Liver (tissue), 9 donors: ENCODE measurements around the gene VPS26B. TPM values are rescaled to one million over a fixed set of nuclear protein-coding genes. Genes with fewer than 3 reads are reported as not detected.

Experiments used
- DNase-seq: peaks from one replicate; pipeline ENCODE4 v3.0.0-alpha.2; 2017; ENCODE audit warnings: low spot score
- H3K27ac ChIP-seq, 2 donors: one replicate each; pipeline ENCODE4 v1.7.0; 2013; ENCODE audit warnings: inconsistent platforms in 2 of 2, low read length in 2 of 2, control low read depth in 1 of 2, low read depth in 1 of 2, mild to moderate bottlenecking in 1 of 2
- H3K27me3 ChIP-seq, 4 donors: one replicate each; pipeline versions ENCODE4 v1.6.1 to v1.7.0; 2013; ENCODE audit warnings: low read length in 3 of 4, inconsistent platforms in 1 of 4, mild to moderate bottlenecking in 1 of 4, moderate library complexity in 1 of 4; ENCODE audit not compliant: control insufficient read depth in 4 of 4, insufficient read depth in 4 of 4
- H3K36me3 ChIP-seq, 4 donors: one replicate each; pipeline versions ENCODE4 v1.6.1 to v1.7.0; 2013; ENCODE audit warnings: low read length in 3 of 4, mild to moderate bottlenecking in 3 of 4, low read depth in 1 of 4, moderate library complexity in 1 of 4; ENCODE audit not compliant: control insufficient read depth in 4 of 4, insufficient read depth in 3 of 4
- H3K4me1 ChIP-seq, 4 donors: one replicate each; pipeline versions ENCODE4 v1.6.1 to v1.7.0; 2013; ENCODE audit warnings: low read length in 3 of 4, mild to moderate bottlenecking in 3 of 4, moderate library complexity in 1 of 4; ENCODE audit not compliant: control insufficient read depth in 4 of 4, insufficient read depth in 4 of 4
- H3K4me3 ChIP-seq, 3 donors: one replicate each; pipeline versions ENCODE4 v1.6.1 to v1.7.0; 2013; ENCODE audit warnings: low read length in 3 of 3, control low read depth in 1 of 3, low read depth in 1 of 3, mild to moderate bottlenecking in 1 of 3
- H3K9ac ChIP-seq, 2 donors: one replicate each; pipeline ENCODE4 v1.7.0; 2013; ENCODE audit warnings: low read length in 2 of 2, mild to moderate bottlenecking in 2 of 2, moderate library complexity in 2 of 2, control low read depth in 1 of 2, low read depth in 1 of 2
- H3K9me3 ChIP-seq, 4 donors: one replicate each; pipeline versions ENCODE4 v1.6.1 to v1.7.0; 2013; ENCODE audit warnings: low read length in 3 of 4; ENCODE audit not compliant: control insufficient read depth in 4 of 4
- ATF3 ChIP-seq: IDR thresholded peaks from 2 replicates; pipeline ENCODE4 v1.6.1; 2016; ENCODE audit warnings: antibody characterized with exemption
- CTCF ChIP-seq: fragments of 150-350 bp; IDR thresholded peaks from 2 replicates; pipeline ENCODE4 v1.5.1; 2017; ENCODE audit warnings: improper control_type of control experiment, low read depth, low read length; ENCODE audit not compliant: missing input control
- EGR1 ChIP-seq, 2 donors: IDR thresholded peaks; 2 replicates each; pipeline ENCODE4 v1.6.1; 2016 to 2018; ENCODE audit warnings: antibody characterized with exemption in 2 of 2, low read depth in 2 of 2
- FOXA1 ChIP-seq: IDR thresholded peaks from 2 replicates; pipeline ENCODE4 v1.6.1; 2016; ENCODE audit warnings: antibody characterized with exemption
- FOXA2 ChIP-seq: IDR thresholded peaks from 2 replicates; pipeline ENCODE4 v1.6.1; 2016; ENCODE audit warnings: antibody characterized with exemption
- GABPA ChIP-seq, 2 donors: IDR thresholded peaks in 1 of 2; conservative IDR thresholded peaks in 1 of 2; 2 replicates each; pipeline ENCODE4 v1.6.1; 2016; ENCODE audit warnings: antibody characterized with exemption in 2 of 2, mild to moderate bottlenecking in 1 of 2, moderate library complexity in 1 of 2
- HNF4A ChIP-seq, 2 donors: conservative IDR thresholded peaks; 2 replicates each; pipeline ENCODE4 v1.6.1; 2016; ENCODE audit warnings: antibody characterized with exemption in 2 of 2, mild to moderate bottlenecking in 2 of 2
- HNF4G ChIP-seq: IDR thresholded peaks from 2 replicates; pipeline ENCODE4 v1.6.1; 2016; ENCODE audit warnings: antibody characterized with exemption
- JUND ChIP-seq, 2 donors: IDR thresholded peaks; 2 replicates each; pipeline ENCODE4 v1.6.1; 2016; ENCODE audit warnings: antibody characterized with exemption in 2 of 2
- MAX ChIP-seq: IDR thresholded peaks from 2 replicates; pipeline ENCODE4 v1.6.1; 2016; ENCODE audit warnings: antibody characterized with exemption
- NR2F2 ChIP-seq: IDR thresholded peaks from 2 replicates; pipeline ENCODE4 v1.6.1; 2016; ENCODE audit warnings: antibody characterized with exemption
- RAD21 ChIP-seq, 2 donors: IDR thresholded peaks; 2 replicates each; pipeline ENCODE4 v1.6.1; 2016; ENCODE audit warnings: antibody characterized with exemption in 2 of 2, mild to moderate bottlenecking in 2 of 2
- REST ChIP-seq: IDR thresholded peaks from 2 replicates; pipeline ENCODE4 v1.6.1; 2016; ENCODE audit warnings: antibody characterized with exemption, mild to moderate bottlenecking
- RXRA ChIP-seq, 2 donors: IDR thresholded peaks; 2 replicates each; pipeline ENCODE4 v1.6.1; 2017 to 2018; ENCODE audit warnings: antibody characterized with exemption in 2 of 2, mild to moderate bottlenecking in 1 of 2
- SP1 ChIP-seq: IDR thresholded peaks from 2 replicates; pipeline ENCODE4 v1.6.1; 2018; ENCODE audit warnings: antibody characterized with exemption, mild to moderate bottlenecking
- TAF1 ChIP-seq: conservative IDR thresholded peaks from 2 replicates; pipeline ENCODE4 v1.6.1; 2016; ENCODE audit warnings: antibody characterized with exemption, mild to moderate bottlenecking
- YY1 ChIP-seq: IDR thresholded peaks from 2 replicates; pipeline ENCODE4 v1.6.1; 2016; ENCODE audit warnings: antibody characterized with exemption, mild to moderate bottlenecking
- ZBTB33 ChIP-seq: IDR thresholded peaks from 2 replicates; pipeline ENCODE4 v1.6.1; 2016; ENCODE audit warnings: antibody characterized with exemption
- WGBS: extraction: QIAGEN DNeasy Blood & Tissue Kit; methylation state at CpG from one replicate; pipeline ENCODE4 v1.1.7; 2013; 5-methylcytosine and 5-hydroxymethylcytosine counted together
- polyA plus RNA-seq, 2 donors: library from polyadenylated mRNA; stranded (reverse) in 1 of 2; unstranded in 1 of 2; fragments of 200-250 nt in 1 of 2; fragments of >200 nt in 1 of 2; fragmentation: Nextera tagmentation in 1 of 2; extraction: Ambion mirVana in 1 of 2; gene quantifications; one replicate each; pipeline versions ENCODE4 v1.2.1 to v1.2.3, GENCODE V29; 2013 to 2015
- total RNA-seq, 2 donors: library from RNA; depleted of rRNA; stranded (reverse); fragments of >200 nt; gene quantifications; one replicate each; pipeline ENCODE4 v1.2.3, GENCODE V29; 2014
- donor health status: healthy.
- donor health status: healthy.
- donor health status: healthy.
- donor health status: healthy.
- donor health status: healthy.

Gene VPS26B
- total and polyA plus RNA-seq, 4 donors: 12.6 to 35.0 (median 20.2) TPM

GRCh38 chr11:134271978-134272377 is 47.5 kb downstream of the VPS26B start:
- no peak for DNase-seq
- Histone ChIP-seq H3K27me3 (peaks cover 0 to 18% (median 4%) of the 10 kb centered on the region in 4 donors), H3K4me3 (no peak overlapping the region), H3K9me3 (no peaks in the 10 kb centered on the region), H3K9ac (no peak overlapping the region), H3K36me3 (no peaks in the 10 kb centered on the region), H3K27ac (peak overlapping the region; percentile 44 to 67), H3K4me1 (peaks cover 10 to 20% (median 13%) of the 10 kb centered on the region in 4 donors)
- no peak for TF ChIP-seq GABPA (IDR thresholded peaks at IDR 0.05 in 1 of 2, conservative IDR thresholded peaks at IDR 0.05 in 1 of 2)
- no peak for TF ChIP-seq FOXA2
- no peak for TF ChIP-seq EGR1 (IDR thresholded peaks at IDR 0.05; ENCODE audit: low read depth in 2 of 2)
- no peak for TF ChIP-seq RXRA (IDR thresholded peaks at IDR 0.05)
- no peak for TF ChIP-seq JUND (IDR thresholded peaks at IDR 0.05)
- no peak for TF ChIP-seq MAX
- no peak for TF ChIP-seq TAF1
- no peak for TF ChIP-seq REST
- TF ChIP-seq NR2F2: no peak
- TF ChIP-seq SP1: no peak
- TF ChIP-seq YY1: no peak
- no peak for TF ChIP-seq FOXA1
- no peak for TF ChIP-seq RAD21 (IDR thresholded peaks at IDR 0.05)
- TF ChIP-seq CTCF: no peak
- no peak for TF ChIP-seq ATF3
- TF ChIP-seq HNF4A (conservative IDR thresholded peaks at IDR 0.05): no peak
- no peak for TF ChIP-seq ZBTB33
- TF ChIP-seq HNF4G: no peak
- WGBS: 97% methylated on average over 4 of the region's 4 CpGs
